Measurements from ENCODE around the gene SIX3. TPM values are rescaled to one million over a fixed set of nuclear protein-coding genes. Genes with fewer than 3 reads are reported as not detected.

SIX3 gene
- total RNA-seq, 2 donors from 2014 or later, result 0.52 TPM; not detected in 1

DNA sequence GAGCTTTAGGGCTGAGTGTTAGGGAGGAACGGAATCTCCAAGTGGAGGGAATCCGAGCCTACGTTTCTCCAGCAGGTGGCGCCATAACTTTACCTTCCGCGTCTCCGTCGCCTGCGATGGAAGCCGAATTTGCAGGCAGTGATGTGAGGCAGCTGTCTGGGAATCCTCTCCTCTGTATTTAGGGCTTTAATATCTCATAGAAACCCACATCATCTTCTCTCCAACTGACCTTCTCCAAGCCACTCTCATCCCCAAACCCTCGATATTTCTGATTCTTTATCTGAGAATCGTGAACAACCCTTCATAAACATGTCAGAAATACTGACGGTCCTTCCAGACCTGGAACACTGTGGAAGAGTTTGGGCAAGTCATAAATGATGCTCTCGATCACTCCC is 40.2 kb downstream of the SIX3 start:
- Histone ChIP-seq H3K9me3 (no peaks in the 10 kb centered on the region), H3K36me3 (replicated peaks in 1 of 2; ENCODE audit: insufficient read depth in 1 of 2, low read depth in 2 of 2) (no peaks in the 10 kb centered on the region), H3K4me3 (no peak overlapping the region), H3K27ac (no peak overlapping the region), H3K27me3 (no peaks in the 10 kb centered on the region), H3K4me1 (no peaks in the 10 kb centered on the region)
- TF ChIP-seq, protein P1, sequence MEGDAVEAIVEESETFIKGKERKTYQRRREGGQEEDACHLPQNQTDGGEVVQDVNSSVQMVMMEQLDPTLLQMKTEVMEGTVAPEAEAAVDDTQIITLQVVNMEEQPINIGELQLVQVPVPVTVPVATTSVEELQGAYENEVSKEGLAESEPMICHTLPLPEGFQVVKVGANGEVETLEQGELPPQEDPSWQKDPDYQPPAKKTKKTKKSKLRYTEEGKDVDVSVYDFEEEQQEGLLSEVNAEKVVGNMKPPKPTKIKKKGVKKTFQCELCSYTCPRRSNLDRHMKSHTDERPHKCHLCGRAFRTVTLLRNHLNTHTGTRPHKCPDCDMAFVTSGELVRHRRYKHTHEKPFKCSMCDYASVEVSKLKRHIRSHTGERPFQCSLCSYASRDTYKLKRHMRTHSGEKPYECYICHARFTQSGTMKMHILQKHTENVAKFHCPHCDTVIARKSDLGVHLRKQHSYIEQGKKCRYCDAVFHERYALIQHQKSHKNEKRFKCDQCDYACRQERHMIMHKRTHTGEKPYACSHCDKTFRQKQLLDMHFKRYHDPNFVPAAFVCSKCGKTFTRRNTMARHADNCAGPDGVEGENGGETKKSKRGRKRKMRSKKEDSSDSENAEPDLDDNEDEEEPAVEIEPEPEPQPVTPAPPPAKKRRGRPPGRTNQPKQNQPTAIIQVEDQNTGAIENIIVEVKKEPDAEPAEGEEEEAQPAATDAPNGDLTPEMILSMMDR (IDR thresholded peaks at IDR 0.05), result peak; percentile 57 to 90 (median 85)
- no peak for TF ChIP-seq POLR2A (IDR thresholded peaks at IDR 0.05)
- intact Hi-C loops (cut with DNase I), result no loop called here
- peak; percentile 72 for ATAC-seq
- DNase-seq, result peak; percentile 77 to 82 (median 79)
- 10 to 11% methylated on average over 13 to 14 of the region's 14 CpGs for WGBS, 2 donors

DNA sequence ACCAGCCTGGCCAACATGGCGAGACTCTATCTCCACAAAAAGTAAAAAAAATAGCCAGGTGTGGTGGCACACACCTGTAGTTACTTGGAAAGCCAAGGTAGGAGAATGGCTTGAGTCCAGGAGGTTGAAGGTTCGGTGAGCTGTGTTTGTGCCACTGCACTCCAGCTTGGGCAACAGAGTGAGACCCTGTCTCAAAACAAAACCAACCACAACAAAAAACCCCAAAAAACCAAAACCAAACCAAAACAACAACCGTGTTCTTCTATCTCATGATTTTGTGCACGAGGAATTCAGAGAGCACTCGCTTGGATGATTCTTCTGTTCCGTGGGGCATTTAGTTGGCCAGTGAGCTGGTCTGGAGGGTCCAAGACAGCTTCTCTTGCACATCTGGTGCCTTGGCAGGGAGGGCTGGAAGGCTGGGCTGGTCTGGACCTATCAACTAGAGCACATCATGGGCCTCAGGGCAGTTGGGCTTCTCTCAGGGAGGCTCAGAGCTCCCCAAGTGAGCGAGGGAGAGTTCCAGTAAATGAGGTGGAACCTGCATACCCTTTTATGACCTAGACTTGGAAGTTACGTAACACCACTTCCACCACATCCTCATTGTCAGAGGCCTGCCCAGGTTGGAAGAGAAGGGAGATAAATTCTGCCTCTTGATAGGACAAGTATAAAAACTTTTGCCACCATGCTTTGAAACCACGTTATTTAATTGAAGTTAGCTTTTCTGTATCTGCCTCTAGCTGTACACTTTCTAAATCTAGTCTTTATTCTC is 42.5 kb downstream of the SIX3 start:
- ATAC-seq (no peak), DNase-seq (no peak)
- 76 to 81% methylated on average over 9 of the region's 9 CpGs for WGBS, 2 donors
- no peaks in the 10 kb centered on the region for H3K4me1 ChIP-seq
- H3K27me3 ChIP-seq, result no peaks in the 10 kb centered on the region
- TF ChIP-seq, protein P1 (IDR thresholded peaks at IDR 0.05), result no peak
- H3K36me3 ChIP-seq (replicated peaks in 1 of 2; ENCODE audit: insufficient read depth in 1 of 2, low read depth in 2 of 2), result no peaks in the 10 kb centered on the region
- intact Hi-C loops (cut with DNase I), result no loop called here
- no peak overlapping the region for H3K27ac ChIP-seq
- H3K9me3 ChIP-seq, result no peaks in the 10 kb centered on the region
- H3K4me3 ChIP-seq, result no peak overlapping the region

DNA sequence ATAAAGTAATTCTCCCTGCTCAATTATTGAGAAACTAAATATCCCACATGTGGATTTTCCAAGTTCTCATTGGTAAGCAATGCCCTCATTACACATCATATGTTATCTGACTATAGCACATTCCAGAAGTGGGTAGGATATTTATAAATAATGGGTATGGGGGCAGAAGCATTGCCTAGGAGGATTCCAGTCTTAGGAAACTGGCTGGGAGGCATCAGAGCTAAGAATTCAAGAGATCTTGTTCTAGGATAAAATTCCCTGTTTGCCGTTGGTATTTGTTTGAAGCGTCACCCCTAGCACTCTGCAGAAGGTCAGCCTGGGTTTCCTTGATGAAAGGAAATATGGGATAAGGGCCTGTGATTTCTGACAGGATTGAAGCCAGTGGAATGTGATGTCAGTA is 47.7 kb downstream of the SIX3 start:
- H3K9me3 ChIP-seq, result no peaks in the 10 kb centered on the region
- intact Hi-C loops (cut with DNase I), result no loop called here

DNA sequence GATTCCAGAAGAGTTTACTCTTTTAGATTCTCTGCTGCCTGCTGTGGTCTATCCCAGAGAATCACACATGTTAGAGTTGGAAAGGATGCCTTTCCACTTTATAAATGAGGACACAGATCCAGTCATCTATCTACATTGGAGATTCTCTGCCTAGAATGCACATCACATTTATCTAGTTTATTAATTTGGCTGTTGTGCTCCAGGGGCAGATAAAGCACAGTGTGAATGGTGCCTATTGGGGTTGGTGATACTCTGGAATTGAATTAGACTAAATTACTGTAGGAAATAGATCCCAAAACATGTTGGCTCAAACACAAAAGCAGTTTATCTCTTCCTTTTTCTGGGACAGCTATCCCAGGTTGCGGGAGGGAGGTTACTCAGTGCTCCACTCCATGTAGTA is 52.9 kb downstream of the SIX3 start:
- Histone ChIP-seq H3K27me3 (no peaks in the 10 kb centered on the region), H3K4me1 (no peaks in the 10 kb centered on the region), H3K36me3 (replicated peaks in 1 of 2; ENCODE audit: insufficient read depth in 1 of 2, low read depth in 2 of 2) (no peaks in the 10 kb centered on the region), H3K4me3 (no peak overlapping the region), H3K27ac (no peak overlapping the region), H3K9me3 (no peaks in the 10 kb centered on the region)
- DNase-seq, result no peak
- intact Hi-C loops (cut with DNase I), result no loop called here
- TF ChIP-seq, protein P1 (IDR thresholded peaks at IDR 0.05), result no peak
- no peak for TF ChIP-seq POLR2A (IDR thresholded peaks at IDR 0.05)
- 94 to 100% methylated on average over 1 of the region's 1 CpG for WGBS, 2 donors
- no peak for ATAC-seq

More for the DNA sequence above, 47.7 kb downstream of the SIX3 start:
- 87% methylated on average over 2 of the region's 2 CpGs for WGBS, 2 donors
- DNase-seq (no peak), ATAC-seq (no peak)
- H3K4me1 ChIP-seq, result no peaks in the 10 kb centered on the region
- no peaks in the 10 kb centered on the region for H3K36me3 ChIP-seq (replicated peaks in 1 of 2; ENCODE audit: insufficient read depth in 1 of 2, low read depth in 2 of 2)
- no peak overlapping the region for H3K27ac ChIP-seq
- H3K4me3 ChIP-seq, result no peak overlapping the region
- TF ChIP-seq, protein P1 (IDR thresholded peaks at IDR 0.05), result no peak
- no peak for TF ChIP-seq POLR2A (IDR thresholded peaks at IDR 0.05)
- H3K27me3 ChIP-seq, result no peaks in the 10 kb centered on the region

Small RNA genes within 50 kb of the gene (small RNA-seq; reads per million reads assigned to genes)
- gene RF02246 (not detected), gene RF02247 (not detected), gene RF02248 (not detected), gene RF02250 (not detected), gene RF02251 (not detected), gene RF02252 (not detected)

Other genes with a start within 250 kb of the SIX3 start
- gene SIX2, start 67.8 kb downstream of the SIX3 start, total RNA-seq, result 1 to 10 TPM; 2.3 to 5.2 TPM

Measured in body of pancreas (tissue), 4 donors.